NCI-H2196 treated with DMSO at 0.1 percent for 48 hours (cell line): ENCODE results near the gene OTULIN.
A peak's percentile ranks its signal among the peaks of the same experiment; 100 is the strongest.

Experiments
- DNase-seq: peaks from one replicate; lab custom pipeline; 2025; ENCODE audit not compliant: unreplicated experiment; lab: John Stamatoyannopoulos, UW

The OTULIN gene

DNA sequence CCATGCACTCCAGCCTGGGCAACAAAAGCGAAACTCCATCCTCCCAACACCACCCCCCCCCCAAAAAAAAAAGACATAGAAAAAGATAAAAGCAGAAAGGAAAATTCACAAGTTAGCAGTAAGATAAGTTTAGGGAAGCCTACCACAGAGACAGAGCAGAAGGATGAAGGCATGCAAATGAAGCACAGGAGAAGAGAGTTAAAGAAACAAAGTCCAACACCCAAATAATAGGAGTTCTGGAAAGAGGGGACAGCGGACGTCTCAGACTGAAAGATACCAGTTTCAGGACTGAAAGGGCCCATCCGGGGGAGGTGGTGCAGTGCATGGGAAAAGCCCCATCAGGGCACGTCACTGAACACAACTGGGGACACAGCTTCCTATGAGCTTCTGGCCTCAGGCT, 54.3 kb downstream of the OTULIN start:
- no peak for DNase-seq

DNA sequence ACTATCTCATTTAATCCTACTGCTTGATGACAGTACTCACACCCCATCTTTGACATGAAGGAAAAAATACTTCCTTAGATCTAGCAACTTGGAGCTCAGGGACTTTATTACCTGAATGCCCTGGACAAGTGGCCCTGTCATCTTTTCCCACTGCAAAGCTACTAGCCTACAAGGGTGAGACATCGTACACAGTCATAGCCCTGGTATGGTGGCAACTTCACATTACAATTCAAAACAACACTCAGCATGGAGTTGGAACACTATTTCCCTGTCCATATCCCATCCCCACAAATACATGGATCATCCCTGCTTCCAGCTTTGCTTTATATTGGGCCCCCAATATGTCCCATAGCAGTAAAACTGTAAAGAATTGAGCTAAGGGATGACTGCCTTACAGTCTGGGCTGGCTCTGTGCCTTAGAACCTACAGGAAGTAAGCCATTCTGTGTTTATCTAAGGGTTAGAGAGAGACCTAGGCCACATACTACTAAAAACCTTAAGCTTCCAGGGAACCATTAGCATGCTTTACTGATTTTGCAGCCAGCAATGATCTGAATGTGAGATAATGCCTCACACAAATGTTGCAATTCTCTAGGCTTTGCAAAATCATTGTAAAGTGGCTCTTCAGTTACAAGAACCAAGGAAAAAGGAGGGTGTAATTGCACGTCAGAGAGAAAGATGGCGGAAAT, 55.9 kb downstream of the OTULIN start:
- DNase-seq = no peak

DNA sequence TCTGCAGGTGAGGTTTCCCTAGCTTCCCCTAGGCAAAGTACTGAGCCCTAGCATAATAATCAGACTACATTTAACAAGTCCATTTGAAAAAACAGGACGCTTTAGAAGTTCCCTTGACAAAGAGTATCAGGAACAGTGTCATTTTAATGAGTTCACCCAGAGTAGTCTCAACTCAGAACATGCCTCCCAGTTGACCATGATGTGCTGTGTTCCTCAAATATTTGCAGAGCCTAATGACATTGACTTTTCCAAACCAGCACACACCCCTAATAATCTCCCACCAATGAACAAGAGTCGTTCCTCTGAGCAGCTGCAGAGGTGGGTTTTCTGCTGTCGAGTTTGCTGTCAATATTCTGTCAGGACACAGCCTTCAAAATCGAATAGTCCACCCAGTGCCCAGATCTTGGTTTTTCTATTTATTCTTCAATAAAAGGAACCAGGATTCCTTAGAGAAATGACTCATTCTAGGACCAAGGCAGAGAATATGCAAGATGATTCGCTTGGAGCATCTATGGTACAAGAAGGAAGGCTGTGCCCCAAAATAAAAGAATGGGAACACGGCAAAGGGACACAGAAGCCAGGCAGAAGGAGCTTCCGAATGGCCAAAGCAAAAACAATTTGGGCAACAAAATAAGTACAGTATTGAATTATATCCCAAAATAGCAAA, 57.6 kb downstream of the OTULIN start:
- no peak for DNase-seq

DNA sequence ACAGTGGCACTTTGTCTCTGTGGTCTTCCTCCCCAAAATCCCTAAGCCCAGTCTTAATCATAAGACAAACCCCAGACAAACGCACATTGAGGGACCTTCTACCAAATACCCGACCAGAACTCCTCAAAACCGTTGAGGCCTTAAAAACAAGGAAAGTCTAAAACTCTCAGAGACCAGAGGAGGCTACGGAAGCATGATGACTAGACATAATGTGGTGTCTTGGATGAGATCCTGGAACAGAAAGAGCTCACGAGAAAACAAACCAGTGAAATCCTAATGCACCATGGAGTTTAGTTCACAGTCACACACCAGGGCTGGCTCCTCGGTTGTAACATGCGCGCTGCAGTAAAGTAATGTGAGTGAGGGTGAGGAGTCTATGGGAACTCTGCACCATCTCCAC, 58.4 kb downstream of the OTULIN start:
- DNase-seq = no peak

DNA sequence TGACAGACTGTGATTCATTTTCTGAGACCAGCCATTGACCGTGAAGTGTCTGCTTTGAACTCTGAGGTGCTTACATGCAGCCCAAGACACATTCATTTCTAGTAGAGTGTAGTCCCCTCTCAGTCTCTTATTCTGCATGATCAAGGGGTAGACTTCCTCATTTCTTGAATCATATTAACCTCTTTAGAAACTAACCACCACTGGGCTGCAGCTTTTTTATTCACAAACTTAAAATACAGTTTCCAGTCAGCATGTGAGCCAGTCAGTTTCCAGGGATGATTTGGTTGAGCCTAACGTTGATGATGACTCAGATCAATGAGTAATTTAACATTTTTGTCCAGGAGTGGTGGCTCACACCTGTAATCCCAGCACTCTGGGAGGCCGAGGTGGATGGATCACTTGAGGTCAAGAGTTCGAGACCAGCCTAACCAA, 59.2 kb downstream of the OTULIN start:
- no peak for DNase-seq

DNA sequence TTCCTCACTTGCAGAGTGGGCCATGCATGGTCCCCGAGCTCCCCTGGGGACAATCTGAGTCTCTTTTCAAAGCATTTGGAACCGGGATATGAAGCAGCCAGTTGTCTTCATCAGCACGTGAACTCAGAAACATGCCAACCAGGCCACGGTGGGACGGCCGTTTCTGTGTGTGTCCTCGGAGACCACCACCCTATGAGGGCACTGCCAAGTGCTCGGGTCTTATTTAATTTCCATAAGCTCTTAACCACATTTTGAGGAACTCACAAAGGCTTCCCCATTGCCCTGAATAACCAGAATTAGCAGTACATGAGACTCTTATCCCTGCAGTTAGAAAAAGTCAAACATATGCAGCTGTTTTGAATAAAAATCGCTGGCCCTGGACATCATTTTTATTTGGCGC, 60.1 kb downstream of the OTULIN start:
- no peak for DNase-seq

DNA sequence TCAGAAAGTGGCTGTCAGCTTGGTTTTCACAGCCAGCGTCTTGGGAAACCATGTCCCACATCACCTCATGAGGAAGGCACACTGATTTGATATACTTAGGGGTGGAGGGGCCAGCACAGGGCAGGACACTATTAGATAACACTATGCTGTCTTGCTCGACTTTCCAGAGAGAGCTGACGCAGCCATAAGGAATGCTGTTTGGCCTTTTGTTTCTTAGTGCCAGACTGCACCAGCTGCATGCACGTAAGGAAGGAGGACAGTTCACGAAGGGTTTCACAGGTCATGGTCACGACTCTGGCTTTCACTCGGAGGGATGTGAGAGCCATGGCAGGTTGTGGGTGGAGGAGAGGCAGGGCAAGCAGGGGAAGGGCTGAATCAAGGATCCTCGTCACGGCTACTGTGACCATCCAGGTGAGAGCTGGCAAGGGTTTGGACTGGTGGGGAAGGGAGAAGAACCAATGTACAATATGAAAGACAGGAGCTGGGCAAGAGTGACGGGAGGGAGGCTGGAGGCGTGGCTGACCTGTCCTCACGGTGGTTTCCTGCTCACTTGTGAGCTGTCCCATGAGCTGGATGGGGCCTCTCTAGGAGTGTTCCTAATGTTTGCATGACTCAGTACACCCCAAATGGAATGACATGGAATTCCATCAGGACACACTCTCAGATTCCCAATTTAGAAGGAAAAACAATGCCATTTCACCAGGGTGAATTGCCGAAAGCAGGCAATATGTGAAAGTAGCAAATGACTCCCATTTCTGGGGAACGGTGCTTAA, 61.7 kb downstream of the OTULIN start:
- DNase-seq = no peak

DNA sequence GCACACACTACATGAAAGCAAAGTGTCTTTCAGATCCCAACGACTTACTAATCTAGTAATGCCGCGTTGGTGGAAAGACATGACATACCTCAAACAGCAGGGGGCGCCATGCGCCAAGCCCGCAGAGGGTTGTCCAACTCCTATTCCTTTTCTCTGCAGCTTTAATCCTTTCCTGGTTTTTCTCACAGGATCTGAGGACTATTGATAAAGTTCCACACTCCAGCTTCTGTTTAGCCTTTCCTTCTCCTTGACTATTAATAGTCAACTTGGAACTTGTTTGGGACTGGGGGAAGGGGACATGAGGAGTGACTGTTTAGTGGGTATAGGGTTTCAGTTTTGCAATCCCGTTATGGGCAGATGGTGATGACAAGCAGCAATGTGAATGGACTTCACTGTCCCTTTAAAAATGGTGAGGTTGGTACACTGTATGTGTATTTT, 62.9 kb downstream of the OTULIN start:
- peak; percentile 64 for DNase-seq

DNA sequence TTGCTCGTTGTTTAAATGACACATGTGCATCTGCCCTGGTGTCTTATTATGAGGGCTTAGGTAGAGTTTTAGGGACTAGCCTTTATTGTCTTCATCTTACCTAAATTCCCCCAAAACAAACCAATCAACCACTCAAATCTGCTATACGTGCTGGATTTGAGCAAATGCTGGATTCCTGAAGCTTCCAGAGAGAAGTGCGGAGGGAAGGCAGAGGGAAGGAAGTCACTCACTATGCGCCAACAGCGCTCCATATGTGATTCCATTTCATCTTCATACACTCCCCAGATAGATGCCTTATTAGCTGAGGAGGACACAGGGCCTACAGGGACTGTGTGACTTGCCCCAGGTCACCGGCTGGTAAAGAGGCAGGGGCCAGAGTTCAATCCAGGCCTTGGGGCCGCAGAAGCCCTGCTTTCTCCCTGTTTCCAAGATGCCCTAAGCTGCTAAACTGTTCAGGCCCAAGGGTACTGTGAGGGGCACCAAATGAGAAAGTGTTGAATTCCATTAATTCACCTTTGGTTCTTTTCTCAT, 63.5 kb downstream of the OTULIN start:
- DNase-seq = no peak

DNA sequence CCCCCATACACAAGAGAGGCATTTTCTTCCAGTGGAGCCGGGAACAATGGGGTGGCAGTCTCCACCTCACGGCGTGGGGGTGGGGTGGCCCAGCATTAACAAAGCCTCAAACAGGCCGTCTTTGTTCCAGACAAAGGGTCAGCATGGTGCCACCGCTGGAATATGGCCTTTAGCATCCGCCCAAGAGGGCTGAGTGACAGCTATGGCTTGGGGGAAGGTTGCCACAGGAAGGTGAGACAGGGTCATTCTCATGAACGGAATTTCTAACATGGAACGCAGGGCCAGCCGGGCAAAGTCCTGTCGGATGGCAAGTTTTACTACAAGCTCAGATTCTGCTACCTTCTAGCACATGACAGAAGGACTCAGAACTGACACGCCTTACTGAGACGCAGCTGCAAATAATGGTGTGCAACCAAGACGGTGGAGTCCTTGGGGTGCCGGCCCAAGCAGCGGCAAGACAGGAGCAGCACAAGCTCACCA, 64.0 kb downstream of the OTULIN start:
- DNase-seq = no peak

DNA sequence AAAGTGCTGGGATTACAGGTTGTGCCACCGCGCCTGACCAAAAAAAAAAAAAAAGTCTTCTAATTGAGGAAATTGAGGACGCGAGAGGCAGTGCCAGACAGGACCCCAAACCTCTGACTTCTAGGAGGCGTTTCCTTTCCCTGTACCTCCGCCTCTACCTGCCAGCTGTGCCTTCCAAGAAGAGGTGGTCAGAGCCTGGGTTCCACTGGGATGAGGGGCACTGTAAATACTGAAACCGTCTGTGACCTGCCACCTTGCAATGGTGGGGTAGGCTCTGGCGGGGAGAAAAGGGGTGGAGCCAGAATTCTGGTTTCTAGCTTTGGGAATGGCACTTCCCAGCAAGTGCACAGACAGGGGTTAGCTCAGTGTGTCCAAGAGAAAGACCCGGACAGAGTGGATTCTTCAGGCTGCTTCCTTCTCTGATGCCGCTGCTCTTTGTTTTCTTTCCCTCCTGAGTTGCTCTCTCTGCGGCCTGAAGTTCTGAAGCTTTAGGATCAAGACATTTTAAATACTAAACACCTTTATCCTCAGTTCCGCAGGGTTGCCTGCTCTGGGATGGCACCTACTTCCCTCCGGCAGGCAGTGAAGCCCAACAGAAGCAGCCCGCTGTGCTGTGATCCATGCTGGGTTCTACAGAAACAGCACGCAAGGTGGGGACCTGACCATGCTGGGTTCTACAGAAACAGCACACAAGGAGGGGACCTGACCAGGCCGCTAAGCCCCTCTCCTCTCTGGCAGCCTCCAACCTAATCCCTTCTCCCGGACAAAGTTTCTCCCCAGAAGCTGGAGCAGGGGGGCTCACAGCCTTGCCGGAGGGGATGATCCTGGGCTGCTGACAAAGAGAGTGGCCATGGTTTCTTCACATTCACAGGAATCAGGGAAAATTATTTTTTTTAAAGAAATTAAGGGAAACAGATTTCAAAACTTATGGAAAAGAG, 65.2 kb downstream of the OTULIN start:
- DNase-seq = no peak

DNA sequence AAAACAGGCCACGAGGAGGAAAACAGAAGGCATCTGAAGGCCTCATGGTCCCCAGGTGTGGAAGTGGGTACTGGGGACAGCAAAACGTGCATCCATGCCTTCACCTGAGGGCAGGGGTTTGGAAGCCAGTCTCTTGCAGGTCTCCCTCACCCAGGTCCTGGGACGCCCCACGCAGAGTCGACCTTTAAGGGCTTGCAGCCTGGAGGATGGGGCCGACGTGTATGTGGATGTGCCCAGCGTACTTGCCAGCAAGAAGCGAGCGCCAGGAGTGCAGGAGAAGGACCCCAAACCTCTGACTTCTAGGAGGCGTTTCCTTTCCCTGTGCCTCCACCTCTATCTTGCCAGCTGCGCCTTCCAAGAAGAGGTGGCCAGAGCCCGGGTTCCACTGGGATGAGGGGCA, 65.9 kb downstream of the OTULIN start:
- no peak for DNase-seq

DNA sequence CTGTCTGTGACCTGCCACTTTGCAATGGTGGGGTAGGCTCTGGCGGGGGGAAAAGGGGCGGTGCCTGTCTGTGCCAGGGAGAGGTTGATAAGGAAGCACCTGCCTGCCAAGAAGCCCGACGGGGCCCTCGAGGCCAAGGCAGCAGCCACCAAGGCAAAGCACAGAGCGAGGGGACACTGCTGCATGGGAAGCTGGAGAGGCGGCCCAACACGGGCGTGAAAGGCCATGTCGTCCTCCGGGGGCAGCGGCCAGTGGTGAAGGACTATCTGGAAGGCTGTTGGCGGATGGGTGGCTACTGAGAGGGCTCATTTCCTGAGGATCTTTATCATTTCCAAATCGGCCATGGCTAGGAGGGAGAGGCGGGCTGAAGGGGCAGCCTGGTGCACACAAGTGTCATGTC, 66.4 kb downstream of the OTULIN start:
- no peak for DNase-seq

DNA sequence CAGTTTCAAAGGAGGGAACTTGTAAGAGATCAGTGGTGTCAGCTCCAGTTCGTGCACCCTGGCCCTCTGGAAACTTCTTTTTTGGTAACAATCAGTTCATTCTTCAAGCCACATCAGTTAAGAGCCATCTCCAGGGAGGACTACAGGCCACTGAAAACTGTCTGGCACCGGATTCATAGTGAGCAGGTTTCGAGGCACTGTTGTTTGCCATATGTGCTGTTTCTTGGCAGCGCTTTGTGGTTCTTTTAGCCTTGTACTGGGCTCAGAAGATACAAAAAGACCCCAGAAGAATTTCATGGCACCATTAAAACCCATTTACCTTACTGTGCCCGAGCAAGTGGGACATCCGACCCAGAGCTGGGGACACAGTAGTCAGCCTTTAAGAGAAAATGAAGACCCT, 68.5 kb downstream of the OTULIN start:
- no peak for DNase-seq

DNA sequence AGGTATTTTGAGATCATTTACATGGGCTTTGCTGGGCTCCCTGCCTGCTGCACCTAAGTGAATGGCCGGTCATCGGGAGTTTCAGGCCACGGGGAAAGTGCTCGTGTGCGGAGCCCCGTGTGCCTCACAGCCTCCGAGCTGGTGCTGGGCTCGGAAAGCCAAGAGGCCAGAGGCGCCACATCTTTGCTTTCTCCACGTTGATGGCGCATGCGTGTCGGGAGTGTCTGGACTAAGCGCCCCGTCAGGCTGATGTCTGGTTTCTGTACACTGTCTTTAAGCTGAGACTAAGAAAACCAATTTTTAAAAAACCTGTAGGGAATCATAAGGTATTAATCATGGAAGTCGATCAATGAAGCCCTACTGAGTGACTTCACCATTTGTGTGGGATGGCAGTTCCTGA, 69.1 kb downstream of the OTULIN start:
- DNase-seq = no peak

DNA sequence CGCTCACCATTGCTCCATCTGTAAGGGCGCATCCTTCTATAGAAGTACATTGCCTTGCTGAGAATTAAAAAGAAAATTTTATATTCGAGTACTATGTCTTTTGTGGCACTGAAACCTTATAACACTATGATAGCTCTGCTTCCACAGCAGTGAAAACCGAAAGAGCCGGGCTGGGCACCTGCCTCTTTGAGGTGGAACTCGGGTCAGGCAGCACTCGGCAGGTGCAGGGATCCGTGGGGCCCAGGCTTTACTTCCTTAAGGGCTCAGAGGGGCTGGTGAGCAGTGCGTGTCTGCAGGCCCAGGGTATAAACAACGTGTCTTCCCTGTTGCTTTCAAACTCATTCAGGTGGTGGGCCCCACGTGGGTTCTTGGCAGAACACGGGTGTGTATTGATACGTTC, 69.9 kb downstream of the OTULIN start:
- DNase-seq = no peak

DNA sequence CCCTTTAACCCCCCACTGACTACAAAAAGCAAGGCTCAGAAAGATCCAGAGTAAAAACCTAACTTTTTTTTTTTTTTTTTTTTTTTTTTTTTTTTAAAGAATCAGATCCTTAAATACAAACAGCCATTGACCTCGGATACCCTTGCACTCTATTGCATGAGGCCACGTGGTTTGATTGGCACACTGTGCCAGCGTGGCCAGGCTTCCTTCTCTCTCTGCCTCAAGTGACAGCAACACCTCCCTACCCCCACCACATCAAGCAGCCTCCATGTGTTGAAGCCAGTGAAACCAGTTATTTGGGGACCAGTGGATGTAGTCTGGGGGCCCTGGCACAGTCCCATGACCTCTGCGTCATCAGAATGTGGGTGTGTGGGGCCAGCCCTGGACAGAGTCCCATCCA, 71.4 kb downstream of the OTULIN start:
- DNase-seq = no peak

DNA sequence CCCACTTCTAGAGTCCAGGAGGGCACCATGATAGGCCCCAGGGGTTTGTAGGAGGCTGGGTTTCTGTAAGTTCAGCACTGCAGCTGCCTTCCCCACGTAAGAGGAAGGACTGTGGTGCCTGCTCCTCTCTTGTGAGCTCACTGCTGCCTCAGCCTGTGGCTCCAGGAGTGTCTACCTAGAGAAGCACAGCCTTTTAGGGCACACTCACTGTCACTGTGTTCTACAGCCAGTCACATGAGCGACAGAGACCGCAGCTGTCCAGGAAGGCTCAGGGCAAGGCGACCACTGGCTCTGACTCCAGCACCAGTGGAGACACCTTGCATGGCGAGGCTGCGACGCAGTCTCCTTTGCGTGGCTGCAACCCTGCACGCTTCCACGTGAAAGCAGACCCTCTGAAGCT, 72.8 kb downstream of the OTULIN start:
- DNase-seq = no peak

DNA sequence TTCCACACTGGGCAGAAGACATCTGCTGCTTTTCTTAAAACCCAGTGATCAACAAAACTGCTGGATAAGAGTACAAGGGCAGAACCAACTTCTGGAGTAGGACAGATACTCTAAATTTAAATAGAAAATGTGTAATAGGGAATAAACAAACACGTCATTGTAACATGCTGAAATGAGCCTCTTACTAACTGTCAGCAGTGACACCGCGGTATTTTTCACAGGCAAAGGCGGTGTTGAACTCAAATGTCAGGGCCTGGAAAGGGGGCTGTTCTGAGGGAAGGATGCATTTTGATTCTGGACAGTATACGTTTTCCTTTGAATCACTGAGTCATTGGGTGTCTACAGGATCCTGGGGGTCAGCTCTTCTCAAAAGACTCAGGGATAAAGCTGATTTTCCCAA, 73.5 kb downstream of the OTULIN start:
- DNase-seq = no peak

DNA sequence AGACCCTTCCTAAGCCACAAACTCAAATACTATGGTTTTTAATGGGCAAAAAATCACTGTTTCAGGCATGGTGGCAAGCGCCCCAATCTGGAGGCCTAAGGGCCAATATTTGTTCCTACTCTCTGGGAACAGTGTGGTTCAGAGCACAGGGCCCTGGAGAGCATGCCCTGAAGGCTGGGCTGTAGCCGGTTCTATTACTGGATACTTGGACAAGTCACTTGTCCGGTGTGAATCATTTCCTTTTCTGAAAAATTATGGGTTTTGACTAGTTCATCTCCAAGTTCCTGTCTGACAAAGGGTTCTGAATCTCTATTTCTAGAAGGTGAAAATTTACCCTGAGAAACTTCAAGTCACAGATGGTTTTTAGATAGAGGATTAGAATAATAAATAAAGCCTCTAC, 75.0 kb downstream of the OTULIN start:
- DNase-seq = no peak

DNA sequence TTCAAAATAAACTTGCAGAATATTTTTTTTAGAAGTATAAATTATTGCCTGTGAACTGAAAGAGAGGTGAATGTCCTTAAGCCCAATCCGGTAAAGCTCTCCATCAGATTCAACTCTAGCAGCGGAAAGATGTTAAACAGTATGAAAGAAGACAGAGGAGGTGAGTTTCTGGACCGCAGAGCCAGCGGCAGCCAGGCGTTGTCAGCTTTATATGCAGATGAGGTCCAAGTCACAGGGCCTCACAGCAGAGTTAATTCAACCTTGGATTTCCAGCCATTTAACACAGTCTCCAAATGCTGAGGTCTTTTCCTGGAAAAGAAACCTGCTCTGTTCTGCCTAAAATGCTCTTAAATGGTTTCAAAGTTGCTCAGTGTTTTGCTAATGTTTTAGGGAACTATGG, 75.5 kb downstream of the OTULIN start:
- DNase-seq = no peak
